Measurements from ENCODE around the gene MLNR. TPM values are rescaled to one million over a fixed set of nuclear protein-coding genes. Genes with fewer than 3 reads are reported as not detected.

Gene MLNR
- total RNA-seq, 6 experiments from 2014 or later, result not detected

GRCh38 chr13:49248622-49249002 lies 28.5 kb downstream of the MLNR start:
- peaks cover 0 to 12% (median 4%) of the 10 kb centered on the region in 4 donors for H3K4me1 ChIP-seq
- peak overlapping the region; percentile 86 to 94 (median 90) for H3K27ac ChIP-seq
- intact Hi-C loops (cut with DNase I), result no loop called here
- H3K4me3 ChIP-seq, result peak overlapping the region; percentile 68 to 93 (median 85)
- DNase-seq (no peak), ATAC-seq (peak; percentile 15 to 43 (median 38))
- H3K9me3 ChIP-seq, result no peaks in the 10 kb centered on the region
- H3K27me3 ChIP-seq, result no peaks in the 10 kb centered on the region
- WGBS (ENCODE audit: insufficient coverage, low coverage, low lambda C conversion rate, missing lambda C conversion rate), result 0% methylated on average over 6 of the region's 6 CpGs
- no peaks in the 10 kb centered on the region for H3K36me3 ChIP-seq
- no peak for TF ChIP-seq POLR2A (IDR thresholded peaks at IDR 0.05)
- TF ChIP-seq, protein P1, sequence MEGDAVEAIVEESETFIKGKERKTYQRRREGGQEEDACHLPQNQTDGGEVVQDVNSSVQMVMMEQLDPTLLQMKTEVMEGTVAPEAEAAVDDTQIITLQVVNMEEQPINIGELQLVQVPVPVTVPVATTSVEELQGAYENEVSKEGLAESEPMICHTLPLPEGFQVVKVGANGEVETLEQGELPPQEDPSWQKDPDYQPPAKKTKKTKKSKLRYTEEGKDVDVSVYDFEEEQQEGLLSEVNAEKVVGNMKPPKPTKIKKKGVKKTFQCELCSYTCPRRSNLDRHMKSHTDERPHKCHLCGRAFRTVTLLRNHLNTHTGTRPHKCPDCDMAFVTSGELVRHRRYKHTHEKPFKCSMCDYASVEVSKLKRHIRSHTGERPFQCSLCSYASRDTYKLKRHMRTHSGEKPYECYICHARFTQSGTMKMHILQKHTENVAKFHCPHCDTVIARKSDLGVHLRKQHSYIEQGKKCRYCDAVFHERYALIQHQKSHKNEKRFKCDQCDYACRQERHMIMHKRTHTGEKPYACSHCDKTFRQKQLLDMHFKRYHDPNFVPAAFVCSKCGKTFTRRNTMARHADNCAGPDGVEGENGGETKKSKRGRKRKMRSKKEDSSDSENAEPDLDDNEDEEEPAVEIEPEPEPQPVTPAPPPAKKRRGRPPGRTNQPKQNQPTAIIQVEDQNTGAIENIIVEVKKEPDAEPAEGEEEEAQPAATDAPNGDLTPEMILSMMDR (IDR thresholded peaks at IDR 0.05), result peak in 1 of 4 donors; percentile 22

- H3K4me1 ChIP-seq, result peaks cover 0 to 12% (median 4%) of the 10 kb centered on the region in 4 donors
- WGBS (ENCODE audit: insufficient coverage, low coverage, low lambda C conversion rate, missing lambda C conversion rate), result 58% methylated on average over 5 of the region's 5 CpGs
- H3K9me3 ChIP-seq, result no peaks in the 10 kb centered on the region
- H3K27ac ChIP-seq, result no peak overlapping the region
- DNase-seq (no peak), ATAC-seq (no peak)
- H3K36me3 ChIP-seq, result peaks cover 0 to 11% (median 0%) of the 10 kb centered on the region in 4 donors
- H3K27me3 ChIP-seq, result no peaks in the 10 kb centered on the region
- no peak overlapping the region for H3K4me3 ChIP-seq
- TF ChIP-seq POLR2A (IDR thresholded peaks at IDR 0.05), result no peak
- TF ChIP-seq, protein P1 (IDR thresholded peaks at IDR 0.05), result no peak
- intact Hi-C loops (cut with DNase I), result no loop called here
Measured at GRCh38 chr13:49251326-49251725, 31.2 kb downstream of the MLNR start.

DNA sequence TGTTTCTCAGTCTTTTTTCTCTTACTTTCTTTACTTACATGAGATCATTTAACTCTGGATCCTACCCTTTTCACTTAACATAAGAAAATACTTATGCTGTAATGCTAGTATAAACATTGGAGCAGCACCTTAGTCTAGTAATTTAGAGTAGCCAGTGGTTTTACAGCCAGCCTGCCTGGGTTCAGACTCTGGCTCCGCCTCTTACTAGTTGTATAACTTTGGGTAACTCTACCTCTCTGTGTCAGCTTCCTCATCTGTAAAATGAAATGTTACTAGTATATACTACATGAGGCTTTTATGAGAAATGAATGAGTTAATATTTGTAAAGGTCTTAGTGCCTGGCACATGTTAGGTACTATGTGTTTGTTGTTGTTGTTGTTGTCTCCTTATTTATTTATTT lies 33.2 kb downstream of the MLNR start:
- Histone ChIP-seq H3K4me1 (peaks cover 0 to 12% (median 4%) of the 10 kb centered on the region in 4 donors), H3K27ac (no peak overlapping the region), H3K36me3 (peaks cover 0 to 14% (median 0%) of the 10 kb centered on the region in 4 donors), H3K9me3 (no peaks in the 10 kb centered on the region), H3K4me3 (no peak overlapping the region), H3K27me3 (no peaks in the 10 kb centered on the region)
- intact Hi-C loops (cut with DNase I), result no loop called here
- WGBS (ENCODE audit: insufficient coverage, low coverage, low lambda C conversion rate, missing lambda C conversion rate), result 94% methylated on average over 1 of the region's 1 CpG
- DNase-seq, result no peak
- ATAC-seq, result no peak
- TF ChIP-seq POLR2A (IDR thresholded peaks at IDR 0.05), result no peak

GRCh38 chr13:49254007-49254406 lies 33.9 kb downstream of the MLNR start:
- intact Hi-C loops (cut with DNase I), result no loop called here
- Histone ChIP-seq H3K4me3 (no peak overlapping the region), H3K27ac (no peak overlapping the region), H3K9me3 (no peaks in the 10 kb centered on the region), H3K4me1 (peaks cover 0 to 7% (median 1%) of the 10 kb centered on the region in 4 donors), H3K27me3 (no peaks in the 10 kb centered on the region), H3K36me3 (peaks cover 0 to 14% (median 0%) of the 10 kb centered on the region in 4 donors)
- DNase-seq (no peak), ATAC-seq (no peak)
- TF ChIP-seq, protein P1 (IDR thresholded peaks at IDR 0.05), result no peak
- TF ChIP-seq POLR2A (IDR thresholded peaks at IDR 0.05), result no peak
- WGBS (ENCODE audit: insufficient coverage, low coverage, low lambda C conversion rate, missing lambda C conversion rate), result 45% methylated on average over 1 of the region's 1 CpG

GRCh38 chr13:49256841-49257240 lies 36.7 kb downstream of the MLNR start:
- Histone ChIP-seq H3K9me3 (no peaks in the 10 kb centered on the region), H3K27me3 (no peaks in the 10 kb centered on the region), H3K4me1 (no peaks in the 10 kb centered on the region), H3K36me3 (peaks cover 0 to 24% (median 9%) of the 10 kb centered on the region in 4 donors), H3K27ac (no peak overlapping the region), H3K4me3 (no peak overlapping the region)
- intact Hi-C loops (cut with DNase I), result no loop called here
- DNase-seq (no peak), ATAC-seq (no peak)
- no peak for TF ChIP-seq POLR2A (IDR thresholded peaks at IDR 0.05)
- TF ChIP-seq, protein P1 (IDR thresholded peaks at IDR 0.05), result no peak
- 75% methylated on average over 2 of the region's 2 CpGs for whole genome bisulfite sequencing (ENCODE audit: insufficient coverage, low coverage, low lambda C conversion rate, missing lambda C conversion rate)

Data from right lobe of liver (tissue), 6 donors.